GM21360 (cell line): ENCODE measurements around the gene SRGAP2C.
"Not testable (repeated sequence)": the region's sequence is repeated elsewhere in the genome, so short reads cannot be mapped to it uniquely, and the experiment has no call there.

Source experiments
- ATAC-seq: cut with Tn5 transposase; IDR thresholded peaks from one replicate; pipeline ENCODE4 v1.9.1; 2021; ENCODE audit warnings: mild to moderate bottlenecking, moderate library complexity; ENCODE audit not compliant: unreplicated experiment

Gene SRGAP2C

DNA sequence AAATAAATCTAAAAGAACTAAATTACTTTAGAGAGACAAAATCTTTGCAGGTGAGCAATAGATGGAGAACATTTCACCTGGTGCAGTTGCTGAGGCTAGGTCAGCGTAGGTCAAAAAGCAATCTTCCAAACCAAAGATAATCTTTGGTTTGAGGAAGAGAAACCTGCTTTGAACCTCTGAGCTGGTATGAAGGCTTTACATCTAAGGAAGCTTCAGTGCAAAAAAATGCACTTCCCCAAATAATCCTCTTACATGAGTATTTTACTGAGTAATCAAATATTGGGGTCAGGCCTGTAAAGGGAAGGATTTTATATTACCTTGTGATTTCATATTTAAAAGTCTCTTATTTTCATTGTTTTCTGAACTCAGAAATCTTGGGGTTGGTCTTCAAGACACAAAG, 223.6 kb downstream of the SRGAP2C start:
- ATAC-seq = no peak

DNA sequence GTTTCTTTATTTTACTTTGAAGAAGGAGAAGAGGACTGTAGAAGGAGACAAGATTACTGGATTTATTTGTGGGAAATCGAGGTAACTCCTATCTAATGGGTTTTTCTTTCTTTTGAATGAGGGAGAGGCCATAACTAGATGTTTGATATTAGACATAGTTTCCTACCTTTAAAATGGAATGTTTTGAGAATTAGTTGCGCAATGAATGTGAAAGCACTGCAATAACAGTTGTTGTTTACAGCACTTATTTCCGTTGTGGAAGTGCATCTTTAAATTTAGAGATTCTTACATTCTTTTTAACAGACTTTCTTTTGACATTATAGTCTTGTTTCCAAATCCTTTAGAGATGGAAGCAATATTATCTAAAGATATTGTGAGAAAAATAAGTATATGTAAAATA, 229.0 kb downstream of the SRGAP2C start:
- ATAC-seq = no peak

DNA sequence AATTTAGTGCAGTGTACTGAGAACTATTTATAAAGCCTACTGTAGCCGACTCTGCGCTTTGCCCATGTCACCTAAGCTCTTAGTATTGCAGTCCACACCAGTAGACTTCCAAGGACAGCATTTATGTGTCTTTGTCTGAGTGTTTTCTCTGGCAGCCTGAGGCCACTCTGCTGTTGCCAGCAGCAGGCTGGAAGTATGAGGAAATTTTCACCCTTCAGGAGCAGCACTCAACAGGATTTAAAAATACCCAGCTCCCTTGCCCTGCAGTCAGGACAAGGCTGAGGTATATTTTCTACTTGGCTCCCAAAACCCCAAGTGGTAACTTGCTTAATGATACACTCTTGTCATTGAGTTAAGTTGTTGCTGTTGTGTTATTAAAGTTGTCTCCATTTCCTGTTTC, 230.1 kb downstream of the SRGAP2C start:
- no peak for ATAC-seq

DNA sequence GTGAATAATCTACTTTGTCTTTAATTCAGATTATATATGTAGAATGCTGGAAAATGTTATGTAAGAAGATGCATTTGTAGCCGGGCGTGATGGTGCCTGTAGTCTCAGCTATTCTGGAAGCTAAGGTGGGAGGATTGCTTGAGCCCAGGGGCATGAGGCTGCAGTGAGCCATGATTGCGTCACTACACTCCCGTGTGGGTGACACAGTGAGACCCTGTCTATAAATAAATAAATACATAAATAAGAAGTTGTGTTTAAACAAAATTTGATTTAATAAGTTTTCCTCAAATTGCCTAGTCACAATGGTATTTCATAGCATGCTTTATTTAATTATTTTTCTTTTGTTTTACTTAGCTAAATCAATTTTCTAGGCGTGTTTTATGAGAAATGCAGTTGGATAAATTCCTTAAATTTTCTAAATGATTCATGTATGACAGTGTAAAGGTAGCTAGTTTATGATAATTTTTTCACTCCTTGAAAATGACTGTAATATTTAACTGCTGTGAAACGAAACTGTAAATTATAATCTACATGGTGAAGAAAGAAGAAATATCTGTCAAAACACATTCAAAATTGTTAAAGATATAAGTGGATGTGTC, 232.6 kb downstream of the SRGAP2C start:
- no peak for ATAC-seq

DNA sequence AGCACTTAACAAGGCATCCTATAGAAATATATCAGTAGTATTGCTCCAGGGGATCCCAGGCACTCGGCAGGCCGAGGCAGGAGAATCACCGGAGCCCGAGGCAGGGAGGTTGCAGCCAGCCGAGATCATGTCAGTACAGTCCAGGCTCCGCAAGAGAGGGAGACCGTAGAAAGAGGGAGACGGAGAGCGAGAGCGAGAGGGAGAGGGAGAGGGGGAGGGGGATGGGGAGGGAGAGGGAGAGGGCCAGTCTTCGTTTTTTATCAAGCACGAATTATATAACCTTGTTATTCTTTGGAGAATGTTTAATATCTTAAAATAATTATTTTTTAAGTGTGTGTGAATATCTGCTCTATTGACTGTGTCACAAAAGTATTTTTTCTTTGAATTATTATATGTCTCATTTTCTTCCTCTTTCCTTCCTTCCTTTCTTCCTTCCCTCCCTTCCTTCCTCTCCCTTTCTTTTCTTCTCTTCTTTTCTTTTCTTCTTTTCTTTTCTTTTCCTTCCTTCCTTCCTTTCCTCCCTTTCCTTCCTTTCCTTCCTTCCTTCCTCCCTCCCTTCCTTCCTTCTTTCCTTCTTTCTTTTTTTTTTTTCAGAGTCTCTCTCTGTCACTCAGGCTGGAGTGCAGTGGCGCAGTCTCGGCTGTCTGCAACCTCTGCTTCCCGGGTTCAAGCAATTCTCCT, 233.7 kb downstream of the SRGAP2C start:
- no peak for ATAC-seq

DNA sequence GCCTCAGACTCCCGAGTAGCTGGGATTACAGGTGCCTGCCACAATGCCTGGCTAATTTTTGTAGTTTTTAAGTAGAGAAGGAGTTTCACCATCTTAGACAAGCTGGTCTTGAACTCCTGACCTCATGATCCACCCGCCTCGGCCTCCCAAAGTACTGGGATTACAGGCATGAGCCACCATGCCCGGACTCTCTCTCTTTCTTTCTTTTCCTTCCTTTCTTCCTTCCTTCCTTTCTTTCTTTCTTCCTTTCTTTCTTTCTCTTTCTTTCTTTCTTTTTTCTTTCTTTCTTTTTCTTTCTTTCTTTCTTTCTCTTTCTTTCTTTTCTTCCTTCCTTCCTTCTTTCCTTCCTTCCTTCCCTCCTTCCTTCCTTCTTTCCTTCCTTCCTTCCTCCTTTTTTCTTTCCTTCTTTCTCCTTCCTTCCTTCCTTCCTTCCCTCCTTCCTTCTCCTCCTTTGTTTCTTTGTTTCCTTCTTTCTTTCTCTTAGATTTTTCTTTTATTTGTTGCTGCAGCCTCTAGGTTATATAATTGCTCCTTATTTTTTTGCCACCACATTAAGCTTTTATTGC, 234.4 kb downstream of the SRGAP2C start:
- not testable (repeated sequence) for ATAC-seq

DNA sequence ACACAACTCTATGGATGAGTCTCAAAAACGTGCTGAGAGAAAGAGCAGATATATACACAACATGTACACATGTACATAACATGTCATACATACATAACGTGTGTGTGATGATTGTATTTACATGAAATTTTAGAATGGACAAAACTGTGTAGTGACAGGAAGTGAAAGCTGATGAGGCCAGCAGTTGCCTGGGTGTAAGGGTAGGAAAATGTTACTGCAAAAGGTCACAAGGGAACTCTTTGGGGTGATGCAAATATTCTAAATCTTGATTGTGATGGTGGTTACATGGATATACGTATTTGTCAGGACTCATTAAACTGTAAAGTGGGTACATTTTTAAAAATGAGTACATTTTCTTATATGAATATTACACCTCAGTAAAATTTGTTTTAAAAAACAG, 236.7 kb downstream of the SRGAP2C start:
- not testable (repeated sequence) for ATAC-seq

DNA sequence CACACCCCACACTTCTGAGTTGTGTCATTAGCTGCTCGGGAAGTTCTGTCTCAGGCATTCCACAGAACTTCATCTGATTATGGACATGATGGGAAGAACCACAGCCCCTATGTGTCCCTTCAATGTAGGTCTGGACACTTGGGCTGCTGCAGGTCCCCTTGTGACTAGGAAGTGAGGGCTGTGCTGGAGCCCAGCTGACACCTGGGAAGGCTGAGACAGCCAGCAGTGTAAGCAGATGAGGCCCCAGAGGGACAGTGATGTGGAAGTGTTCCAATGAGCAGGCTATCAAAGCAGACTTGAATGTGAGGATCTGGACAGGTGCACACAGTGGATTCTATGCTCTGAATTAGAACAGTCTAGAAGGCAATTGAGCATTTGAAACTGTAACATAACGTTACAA, 239.2 kb downstream of the SRGAP2C start:
- not testable (repeated sequence) for ATAC-seq

DNA sequence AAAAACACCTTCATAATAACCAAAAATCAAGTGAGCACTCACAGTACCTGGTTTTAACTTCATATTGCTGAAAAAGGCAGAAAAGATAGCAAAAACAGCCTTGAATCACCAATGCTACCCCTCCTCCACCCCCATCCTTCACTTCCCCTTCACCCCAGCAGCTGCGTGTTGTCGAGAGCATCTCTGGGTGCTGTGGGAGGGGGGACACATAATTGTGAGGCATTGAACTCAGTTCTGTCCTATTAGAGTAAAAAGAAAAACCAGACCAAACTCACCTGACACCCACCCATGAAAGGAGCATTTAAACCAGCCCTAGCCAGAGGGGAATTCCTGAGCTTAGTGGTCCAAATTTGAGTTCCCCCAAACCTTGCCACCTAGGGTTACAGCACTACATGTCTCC, 248.7 kb downstream of the SRGAP2C start:
- not testable (repeated sequence) for ATAC-seq

DNA sequence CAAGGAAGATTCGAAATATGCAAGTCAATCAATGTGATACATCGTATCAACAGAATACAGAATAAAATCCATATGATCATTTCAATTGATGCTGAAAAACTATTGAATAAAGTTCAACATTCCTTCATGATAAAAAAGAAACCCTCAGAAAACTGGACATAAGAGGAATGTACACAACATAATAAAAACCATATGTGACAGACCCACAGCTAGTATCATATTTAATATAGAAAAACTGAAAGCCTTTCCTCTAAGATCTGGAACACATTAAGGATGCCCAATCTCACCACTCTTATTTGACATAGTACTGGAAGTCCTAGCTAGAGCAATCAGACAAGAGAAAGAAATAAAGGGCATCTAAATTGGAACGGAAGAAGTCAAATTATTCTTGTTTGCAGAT, 254.1 kb downstream of the SRGAP2C start:
- not testable (repeated sequence) for ATAC-seq

DNA sequence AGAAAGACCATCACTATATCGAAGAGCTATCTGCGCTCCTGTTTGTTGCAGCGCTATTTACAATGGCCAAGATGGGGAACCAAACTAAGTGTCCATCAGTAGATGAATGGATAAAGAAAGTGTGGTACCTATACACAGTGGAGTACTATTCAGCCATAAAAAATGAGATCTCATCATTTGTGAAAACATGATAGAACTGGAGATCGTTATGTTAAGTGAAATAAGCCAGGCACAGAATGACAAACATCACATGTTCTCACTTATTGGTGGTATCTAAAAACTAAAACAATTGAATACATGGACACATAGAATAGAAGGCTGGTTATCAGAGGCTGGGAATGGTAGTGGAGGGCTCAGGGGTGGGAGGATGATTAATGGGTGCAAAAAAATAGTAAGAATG, 256.2 kb downstream of the SRGAP2C start:
- no peak for ATAC-seq
